Prostate gland (tissue), 2 donors: ENCODE data around the gene BAIAP2L1. TPM values are rescaled to one million over a fixed set of nuclear protein-coding genes. Genes with fewer than 3 reads are reported as not detected.

ENCODE experiments used
- DNase-seq: peaks from one replicate; pipeline ENCODE4 v3.0.0-alpha.2; 2019; ENCODE audit warnings: low spot score
- H3K27ac ChIP-seq, 2 donors: fragments of 200-600 bp; sonication (generic); 2 replicates each; pipeline ENCODE4 v1.5.1; 2017 to 2019
- H3K27me3 ChIP-seq: fragments of 200-600 bp; sonication (generic); replicated peaks from 2 replicates; pipeline ENCODE4 v1.5.1; 2019; ENCODE audit not compliant: insufficient read depth
- H3K36me3 ChIP-seq, 2 donors: fragments of 200-600 bp; sonication (generic); 1 replicate in 1 of 2; 2 replicates in 1 of 2; pipeline versions ENCODE4 v1.5.1 to v1.8.1; 2017 to 2019
- H3K4me1 ChIP-seq: fragments of 200-600 bp; sonication (generic); replicated peaks from 2 replicates; pipeline ENCODE4 v1.5.1; 2019
- H3K4me3 ChIP-seq, 2 donors: fragments of 200-600 bp; sonication (generic); 2 replicates each; pipeline ENCODE4 v1.5.1; 2017 to 2019
- H3K9me3 ChIP-seq: fragments of 200-600 bp; sonication (generic); 2 replicates; pipeline ENCODE4 v1.5.1; 2017
- POLR2A ChIP-seq: fragments of 450-650 bp; IDR thresholded peaks from one replicate; pipeline ENCODE4 v1.6.1; 2016; ENCODE audit warnings: antibody characterized with exemption, mild to moderate bottlenecking
- POLR2AphosphoS5 ChIP-seq: sonication (generic); formaldehyde crosslinking; IDR thresholded peaks from one replicate; pipeline ENCODE4 v1.6.1; 2017; ENCODE audit warnings: antibody characterized with exemption
- WGBS: methylation state at CpG from one replicate; pipeline ENCODE4 v1.1.5; 2018; 5-methylcytosine and 5-hydroxymethylcytosine counted together
- intact Hi-C: fragments of 100-400 bp; cut with DNase I; formaldehyde crosslinking; loops from one replicate; pipeline ENCODE4 v1.14.2; 2022
- total RNA-seq, 2 donors: library from RNA; depleted of rRNA; stranded (reverse); fragments of >200 nt; gene quantifications; one replicate each; pipeline ENCODE4 v1.1.0, GENCODE V29; 2016
- TF ChIP-seq, protein P1 (sequence below), 4 experiments: fragments of 200-600 bp in 2 of 4; fragments of 450-650 bp in 2 of 4; sonication (generic) in 2 of 4; IDR thresholded peaks; 1 replicate in 3 of 4; 2 replicates in 1 of 4; pipeline ENCODE4 v1.5.1; 2016 to 2019; ENCODE audit warnings: antibody characterized with exemption in 4 of 4, mild to moderate bottlenecking in 2 of 4, moderate library complexity in 2 of 4

Gene BAIAP2L1
- total RNA-seq, 2 donors from 2014 or later = 24.7 to 41.6 TPM

DNA sequence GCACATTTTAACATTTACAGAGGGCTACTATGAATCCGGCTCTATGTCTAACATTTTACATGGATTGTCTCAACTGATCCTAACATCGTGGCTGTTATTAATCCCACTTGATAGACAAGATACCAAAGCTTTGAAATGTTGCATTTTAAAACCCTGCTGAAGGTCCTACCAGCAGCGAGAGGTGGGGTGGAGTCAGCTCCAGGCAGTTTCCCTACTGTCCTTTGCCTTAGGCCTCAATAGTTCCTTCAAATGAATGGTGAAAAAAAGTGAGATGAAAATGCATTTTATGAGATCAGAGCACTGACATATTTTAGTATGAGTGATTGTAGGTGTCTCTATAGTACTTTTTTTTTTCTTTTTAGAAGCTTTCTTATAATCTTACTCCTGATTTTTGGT is 26.6 kb downstream of the BAIAP2L1 start:
- Histone ChIP-seq H3K4me3 (no peak overlapping the region), H3K36me3 (no peaks in the 10 kb centered on the region), H3K27ac (no peak overlapping the region), H3K4me1 (no peaks in the 10 kb centered on the region), H3K9me3 (no peaks in the 10 kb centered on the region), H3K27me3 (no peaks in the 10 kb centered on the region)
- no peak for DNase-seq
- TF ChIP-seq POLR2A = no peak
- no peak for TF ChIP-seq POLR2AphosphoS5
- TF ChIP-seq, protein P1, sequence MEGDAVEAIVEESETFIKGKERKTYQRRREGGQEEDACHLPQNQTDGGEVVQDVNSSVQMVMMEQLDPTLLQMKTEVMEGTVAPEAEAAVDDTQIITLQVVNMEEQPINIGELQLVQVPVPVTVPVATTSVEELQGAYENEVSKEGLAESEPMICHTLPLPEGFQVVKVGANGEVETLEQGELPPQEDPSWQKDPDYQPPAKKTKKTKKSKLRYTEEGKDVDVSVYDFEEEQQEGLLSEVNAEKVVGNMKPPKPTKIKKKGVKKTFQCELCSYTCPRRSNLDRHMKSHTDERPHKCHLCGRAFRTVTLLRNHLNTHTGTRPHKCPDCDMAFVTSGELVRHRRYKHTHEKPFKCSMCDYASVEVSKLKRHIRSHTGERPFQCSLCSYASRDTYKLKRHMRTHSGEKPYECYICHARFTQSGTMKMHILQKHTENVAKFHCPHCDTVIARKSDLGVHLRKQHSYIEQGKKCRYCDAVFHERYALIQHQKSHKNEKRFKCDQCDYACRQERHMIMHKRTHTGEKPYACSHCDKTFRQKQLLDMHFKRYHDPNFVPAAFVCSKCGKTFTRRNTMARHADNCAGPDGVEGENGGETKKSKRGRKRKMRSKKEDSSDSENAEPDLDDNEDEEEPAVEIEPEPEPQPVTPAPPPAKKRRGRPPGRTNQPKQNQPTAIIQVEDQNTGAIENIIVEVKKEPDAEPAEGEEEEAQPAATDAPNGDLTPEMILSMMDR (IDR thresholded peaks at IDR 0.05) = no peak
- WGBS = 98% methylated on average over 3 of the region's 3 CpGs
- intact Hi-C loops = no loop called here

DNA sequence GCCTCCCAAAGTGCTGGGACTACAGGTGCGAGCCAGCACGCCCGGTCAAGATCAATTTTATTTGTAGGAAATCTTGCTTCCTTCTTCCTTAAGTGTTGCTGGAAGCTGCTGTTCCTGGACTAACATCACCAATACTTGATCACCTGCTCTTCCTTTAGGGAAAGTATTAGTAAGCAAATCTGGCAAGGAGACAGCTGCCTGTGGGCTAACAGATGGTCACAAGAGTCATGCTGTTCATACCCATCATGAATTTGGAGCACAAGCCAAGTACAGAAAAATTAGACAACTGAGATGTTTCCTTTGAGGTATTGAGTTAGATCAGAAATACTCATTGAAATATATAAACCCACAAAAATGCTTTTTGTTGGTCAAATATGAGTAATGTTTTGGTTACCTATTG is 27.9 kb downstream of the BAIAP2L1 start:
- 91% methylated on average over 3 of the region's 3 CpGs for WGBS
- Histone ChIP-seq H3K9me3 (no peaks in the 10 kb centered on the region), H3K36me3 (no peaks in the 10 kb centered on the region), H3K27me3 (no peaks in the 10 kb centered on the region), H3K4me3 (no peak overlapping the region), H3K4me1 (no peaks in the 10 kb centered on the region), H3K27ac (no peak overlapping the region)
- intact Hi-C loops = no loop called here
- TF ChIP-seq, protein P1 (IDR thresholded peaks at IDR 0.05) = no peak
- TF ChIP-seq POLR2A (no peak), POLR2AphosphoS5 (no peak)
- no peak for DNase-seq

DNA sequence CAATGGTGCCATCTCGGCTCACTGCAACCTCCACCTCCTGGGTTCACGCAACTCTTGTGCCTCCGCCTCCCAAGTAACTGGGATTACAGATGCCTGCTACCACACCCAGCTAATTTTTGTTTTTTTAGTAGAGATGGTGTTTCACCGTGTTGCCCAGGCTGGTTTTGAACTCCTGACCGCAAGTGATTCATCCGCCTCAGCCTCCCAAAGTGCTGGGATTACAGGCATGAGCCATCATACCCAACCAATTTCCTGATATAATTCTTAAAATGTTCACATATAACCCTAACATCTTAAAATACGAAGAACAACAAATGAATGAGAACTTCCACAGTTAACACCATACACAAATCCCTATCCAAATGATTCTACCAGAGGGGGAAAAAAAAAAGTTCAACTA is 31.2 kb downstream of the BAIAP2L1 start:
- Histone ChIP-seq H3K9me3 (no peaks in the 10 kb centered on the region), H3K27ac (no peak overlapping the region), H3K4me1 (no peaks in the 10 kb centered on the region), H3K36me3 (no peaks in the 10 kb centered on the region), H3K27me3 (no peaks in the 10 kb centered on the region), H3K4me3 (no peak overlapping the region)
- no peak for DNase-seq
- 91% methylated on average over 7 of the region's 7 CpGs for WGBS
- intact Hi-C loops = no loop called here
- no peak for TF ChIP-seq POLR2A
- TF ChIP-seq POLR2AphosphoS5 = no peak
- TF ChIP-seq, protein P1 (IDR thresholded peaks at IDR 0.05) = no peak

DNA sequence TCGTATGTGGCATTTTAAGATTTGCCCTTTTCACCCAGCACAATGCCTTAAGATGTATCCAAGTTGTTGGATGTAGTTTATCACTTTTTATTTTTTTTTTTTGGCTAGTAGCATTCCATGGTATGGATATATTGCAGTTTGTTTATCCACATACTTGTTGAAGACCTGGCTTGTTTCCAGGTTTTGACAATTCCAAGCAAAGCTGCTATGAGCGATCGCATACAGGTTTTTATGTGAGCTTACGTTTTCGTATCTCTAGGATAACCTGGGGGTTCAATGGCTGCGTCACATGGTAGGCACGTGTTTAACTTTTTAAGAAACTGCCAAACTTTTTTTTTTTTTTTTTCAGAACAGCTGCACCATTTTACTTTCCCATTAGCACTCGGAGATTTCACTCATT is 32.2 kb downstream of the BAIAP2L1 start:
- no peaks in the 10 kb centered on the region for H3K27me3 ChIP-seq
- intact Hi-C loops = no loop called here
- H3K4me3 ChIP-seq = no peak overlapping the region
- no peak overlapping the region for H3K27ac ChIP-seq
- 79% methylated on average over 8 of the region's 8 CpGs for WGBS
- no peak for DNase-seq
- H3K36me3 ChIP-seq = no peaks in the 10 kb centered on the region
- H3K9me3 ChIP-seq = no peaks in the 10 kb centered on the region
- no peaks in the 10 kb centered on the region for H3K4me1 ChIP-seq
- no peak for TF ChIP-seq POLR2A
- TF ChIP-seq POLR2AphosphoS5 = no peak
- TF ChIP-seq, protein P1 (IDR thresholded peaks at IDR 0.05) = no peak

DNA sequence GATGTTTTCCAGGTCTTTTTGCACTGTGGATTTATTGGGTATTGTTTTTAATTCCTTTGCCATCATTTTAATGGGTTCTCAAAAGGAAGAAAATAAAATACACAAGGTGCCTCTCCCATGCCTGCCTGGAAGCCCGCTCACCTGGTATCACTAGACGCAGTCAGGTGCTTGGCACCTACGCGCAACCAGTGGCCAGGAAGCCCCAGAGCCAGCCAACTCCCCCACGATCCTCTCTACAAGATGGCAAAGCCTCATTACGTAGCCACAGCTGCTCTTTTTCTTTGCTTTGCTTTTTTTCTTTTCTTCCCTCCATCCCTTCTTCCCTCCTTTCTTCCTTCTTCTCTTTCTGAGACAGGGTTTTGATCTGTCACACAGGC is 34.3 kb downstream of the BAIAP2L1 start:
- intact Hi-C loops = no loop called here
- Histone ChIP-seq H3K4me1 (no peaks in the 10 kb centered on the region), H3K36me3 (no peaks in the 10 kb centered on the region), H3K4me3 (no peak overlapping the region), H3K27me3 (no peaks in the 10 kb centered on the region), H3K9me3 (no peaks in the 10 kb centered on the region), H3K27ac (no peak overlapping the region)
- no peak for DNase-seq
- 86% methylated on average over 6 of the region's 6 CpGs for WGBS
- TF ChIP-seq POLR2AphosphoS5 (no peak), POLR2A (no peak)
- TF ChIP-seq, protein P1 (IDR thresholded peaks at IDR 0.05) = no peak
